H9 (cell line): ENCODE results near the gene MANF. TPM values are rescaled to one million over a fixed set of nuclear protein-coding genes. Genes with fewer than 3 reads are reported as not detected.

Source experiments
- DNase-seq: peaks from one replicate; pipeline ENCODE4 v3.0.0-alpha.2; 2017
- H2AFZ ChIP-seq: one replicate; pipeline ENCODE4 v1.6.1; 2013; ENCODE audit warnings: mild to moderate bottlenecking, low read length, control low read depth, moderate library complexity
- H2AK5ac ChIP-seq: 2 replicates; pipeline ENCODE4 v1.6.1; 2013; ENCODE audit warnings: low read length, control low read depth, mixed read lengths; ENCODE audit not compliant: insufficient read length
- H2BK120ac ChIP-seq: one replicate; pipeline ENCODE4 v1.6.1; 2013; ENCODE audit warnings: low read depth, mild to moderate bottlenecking, low read length, control low read depth, inconsistent platforms; ENCODE audit not compliant: poor library complexity, severe bottlenecking
- H2BK12ac ChIP-seq: 2 replicates; pipeline ENCODE4 v1.6.1; 2013; ENCODE audit warnings: low read length, control low read depth, mixed read lengths, low read depth; ENCODE audit not compliant: insufficient read length
- H2BK15ac ChIP-seq: 2 replicates; pipeline ENCODE4 v1.6.1; 2013; ENCODE audit warnings: low read depth, low read length, control low read depth
- H2BK20ac ChIP-seq: one replicate; pipeline ENCODE4 v1.6.1; 2013; ENCODE audit warnings: low read depth, mild to moderate bottlenecking, low read length, control low read depth, inconsistent platforms; ENCODE audit not compliant: poor library complexity, severe bottlenecking
- H2BK5ac ChIP-seq: 2 replicates; pipeline ENCODE4 v1.6.1; 2013; ENCODE audit warnings: low read length, control low read depth, mixed read lengths; ENCODE audit not compliant: insufficient read length
- H3K14ac ChIP-seq: 2 replicates; pipeline ENCODE4 v1.6.1; 2013; ENCODE audit warnings: low read length, control low read depth; ENCODE audit not compliant: insufficient read depth
- H3K18ac ChIP-seq: 2 replicates; pipeline ENCODE4 v1.6.1; 2013; ENCODE audit warnings: low read depth, mild to moderate bottlenecking, mixed read lengths, low read length, control low read depth; ENCODE audit not compliant: insufficient read length
- H3K23ac ChIP-seq: 2 replicates; pipeline ENCODE4 v1.6.1; 2013; ENCODE audit warnings: low read length, control low read depth, mixed read lengths, low read depth; ENCODE audit not compliant: insufficient read length
- H3K23me2 ChIP-seq: 2 replicates; pipeline ENCODE4 v1.6.1; 2013; ENCODE audit warnings: low read depth, mild to moderate bottlenecking, mixed read lengths, low read length, control low read depth; ENCODE audit not compliant: insufficient read length, poor library complexity, severe bottlenecking
- H3K27ac ChIP-seq: 2 replicates; pipeline ENCODE4 v1.5.1; 2013; ENCODE audit warnings: low read length, control low read depth, mixed read lengths, low read depth; ENCODE audit not compliant: insufficient read length
- H3K27me3 ChIP-seq: 2 replicates; pipeline ENCODE4 v1.6.1; 2013; ENCODE audit warnings: low read length, control low read depth, inconsistent platforms; ENCODE audit not compliant: insufficient read depth
- H3K4ac ChIP-seq: 2 replicates; pipeline ENCODE4 v1.6.1; 2013; ENCODE audit warnings: low read depth, mild to moderate bottlenecking, control low read depth, inconsistent platforms, low read length, moderate library complexity
- H3K4me1 ChIP-seq: 2 replicates; pipeline ENCODE4 v1.6.1; 2013; ENCODE audit warnings: low read length, control low read depth, inconsistent platforms; ENCODE audit not compliant: insufficient read depth
- H3K4me2 ChIP-seq: 2 replicates; pipeline ENCODE4 v1.6.1; 2013; ENCODE audit warnings: low read length, control low read depth, mixed read lengths; ENCODE audit not compliant: insufficient read length, insufficient read depth
- H3K56ac ChIP-seq: 2 replicates; pipeline ENCODE4 v1.6.1; 2013; ENCODE audit warnings: low read depth, mild to moderate bottlenecking, mixed read lengths, low read length, control low read depth; ENCODE audit not compliant: insufficient read length
- H3K79me1 ChIP-seq: 2 replicates; pipeline ENCODE4 v1.6.1; 2013; ENCODE audit warnings: low read depth, mild to moderate bottlenecking, moderate library complexity, low read length, control low read depth, inconsistent platforms; ENCODE audit not compliant: insufficient read depth, poor library complexity, severe bottlenecking
- H3K79me2 ChIP-seq: 2 replicates; pipeline ENCODE4 v1.6.1; 2013; ENCODE audit warnings: low read length, control low read depth, inconsistent platforms; ENCODE audit not compliant: insufficient read depth
- H3K9ac ChIP-seq: 2 replicates; pipeline ENCODE4 v1.6.1; 2013; ENCODE audit warnings: low read length, control low read depth, mixed read lengths; ENCODE audit not compliant: insufficient read length; ENCODE audit errors: extremely low read depth
- H3K9me3 ChIP-seq: one replicate; pipeline ENCODE4 v1.6.1; 2013; ENCODE audit warnings: low read depth, low read length, inconsistent platforms; ENCODE audit not compliant: control insufficient read depth
- H3T11ph ChIP-seq: one replicate; pipeline ENCODE4 v1.6.1; 2013; ENCODE audit warnings: mild to moderate bottlenecking, low read length, control low read depth, inconsistent platforms
- H4K20me1 ChIP-seq: one replicate; pipeline ENCODE4 v1.6.1; 2013; ENCODE audit not compliant: control insufficient read depth, insufficient read length, insufficient read depth
- H4K5ac ChIP-seq: 2 replicates; pipeline ENCODE4 v1.6.1; 2013; ENCODE audit warnings: low read depth, mild to moderate bottlenecking, mixed read lengths, low read length, control low read depth; ENCODE audit not compliant: insufficient read length
- H4K8ac ChIP-seq: replicated peaks from 2 replicates; pipeline ENCODE4 v1.6.1; 2013; ENCODE audit warnings: low read length, control low read depth, mixed read lengths, low read depth; ENCODE audit not compliant: insufficient read length
- H4K91ac ChIP-seq: 2 replicates; pipeline ENCODE4 v1.6.1; 2013; ENCODE audit warnings: low read depth, mild to moderate bottlenecking, moderate library complexity, mixed read lengths, low read length, control low read depth; ENCODE audit not compliant: insufficient read length
- H3K27ac Mint-ChIP-seq, 3 experiments: 2 replicates in 2 of 3; 3 replicates in 1 of 3; pipeline ENCODE4 v1.8.0; 2020 to 2021; ENCODE audit warnings: mixed read lengths in 3 of 3, mild to moderate bottlenecking in 1 of 3, moderate library complexity in 1 of 3
- H3K27me3 Mint-ChIP-seq: 2 replicates; pipeline ENCODE4 v1.8.0; 2021; ENCODE audit warnings: low read depth, mild to moderate bottlenecking, moderate library complexity, mixed read lengths
- H3K36me3 Mint-ChIP-seq, 3 experiments: 2 replicates in 2 of 3; 3 replicates in 1 of 3; pipeline ENCODE4 v1.8.0; 2020 to 2021; ENCODE audit warnings: low read depth in 3 of 3, mixed read lengths in 3 of 3; ENCODE audit not compliant: insufficient read depth in 1 of 3
- H3K4me1 Mint-ChIP-seq, 2 experiments: 2 replicates each; pipeline ENCODE4 v1.8.0; 2020; ENCODE audit warnings: mixed read lengths in 2 of 2
- H3K4me3 Mint-ChIP-seq, 2 experiments: 2 replicates in 1 of 2; 3 replicates in 1 of 2; pipeline ENCODE4 v1.8.0; 2020 to 2021; ENCODE audit warnings: mild to moderate bottlenecking in 2 of 2, mixed read lengths in 2 of 2, moderate library complexity in 1 of 2
- H3K9me3 Mint-ChIP-seq, 2 experiments: 2 replicates in 1 of 2; 3 replicates in 1 of 2; pipeline ENCODE4 v1.8.0; 2020; ENCODE audit warnings: mild to moderate bottlenecking in 2 of 2, mixed read lengths in 2 of 2, moderate library complexity in 1 of 2
- CTCF ChIP-seq: fragments of 200-600 bp; sonication (generic); conservative IDR thresholded peaks from 3 replicates; pipeline ENCODE4 v1.8.0; 2021; ENCODE audit warnings: antibody characterized with exemption, mild to moderate bottlenecking
- WGBS: extraction: QIAGEN DNeasy Blood & Tissue Kit; methylation state at CpG from one replicate; pipeline ENCODE4 v1.1.7; 2013; ENCODE audit warnings: missing lambda C conversion rate, low lambda C conversion rate, mixed read lengths; ENCODE audit not compliant: insufficient read length; ENCODE audit errors: extremely low coverage; 5-methylcytosine and 5-hydroxymethylcytosine counted together
- total RNA-seq: library from RNA; stranded (reverse); gene quantifications from 2 replicates; pipeline ENCODE4 v1.2.1, GENCODE V29; 2021

The MANF gene
- total RNA-seq, 1 experiment from 2014 or later = 148 TPM

- Histone ChIP-seq H2AFZ (no peak overlapping the region), H4K8ac (no peak overlapping the region), H3K23ac (no peak overlapping the region), H2BK12ac (no peak overlapping the region), H4K91ac (no peak overlapping the region), H3T11ph (no peak overlapping the region), H3K79me2 (no peaks in the 10 kb centered on the region), H3K9ac (no peak overlapping the region), H3K4ac (no peak overlapping the region), H3K9me3 (no peaks in the 10 kb centered on the region), H3K56ac (no peak overlapping the region), H2BK15ac (no peak overlapping the region), H4K20me1 (no peaks in the 10 kb centered on the region), H2AK5ac (no peak overlapping the region), H3K14ac (no peak overlapping the region), H3K18ac (no peak overlapping the region), H2BK20ac (no peak overlapping the region), H3K23me2 (no peaks in the 10 kb centered on the region), H3K79me1 (no peaks in the 10 kb centered on the region), H3K27ac (no peak overlapping the region), H3K27me3 (no peaks in the 10 kb centered on the region), H3K4me1 (no peaks in the 10 kb centered on the region), H2BK120ac (no peak overlapping the region), H2BK5ac (no peak overlapping the region), H3K4me2 (no peak overlapping the region), H4K5ac (no peak overlapping the region)
- Mint-ChIP-seq H3K4me3 (no peak overlapping the region), H3K36me3 (peaks cover 5 to 35% (median 14%) of the 10 kb centered on the region in 3 experiments; a peak in 5 of 7 replicates), H3K27me3 (no peaks in the 10 kb centered on the region), H3K4me1 (peaks cover 0 to 2% of the 10 kb centered on the region in 2 experiments; a peak in 2 of 4 replicates), H3K27ac (no peak overlapping the region), H3K9me3 (no peaks in the 10 kb centered on the region)
- WGBS = no CpG with 5 or more reads among the region's 3 CpGs
- DNase-seq = no peak
- no peak for TF ChIP-seq CTCF
Observed at GRCh38 chr3:51358981-51359380, 26.1 kb upstream of the MANF start.
